GM12878 (cell line): ENCODE measurements around the gene ANKRD33B. TPM values are rescaled to one million over a fixed set of nuclear protein-coding genes. Genes with fewer than 3 reads are reported as not detected.

ENCODE experiments used
- ATF7 ChIP-seq: fragments of 450-650 bp; IDR thresholded peaks from 2 replicates; pipeline ENCODE4 v1.6.1; 2016; ENCODE audit warnings: low read depth, mild to moderate bottlenecking
- BACH1 ChIP-seq: fragments of 450-650 bp; IDR thresholded peaks from 2 replicates; pipeline ENCODE4 v1.6.1; 2017; ENCODE audit warnings: mild to moderate bottlenecking, borderline replicate concordance
- CHD4 ChIP-seq: fragments of 200-600 bp; sonication (generic); IDR thresholded peaks from 2 replicates; pipeline ENCODE4 v1.6.1; 2016; ENCODE audit warnings: mild to moderate bottlenecking
- CREB1 ChIP-seq: IDR thresholded peaks from 2 replicates; pipeline ENCODE4 v1.6.1; 2012; ENCODE audit warnings: low read depth, mild to moderate bottlenecking, inconsistent platforms
- CREM ChIP-seq: IDR thresholded peaks from 2 replicates; pipeline ENCODE4 v1.6.1; 2014; ENCODE audit warnings: antibody characterized with exemption, low read depth
- HDAC2 ChIP-seq: fragments of 200-600 bp; sonication (generic); IDR thresholded peaks from 2 replicates; pipeline ENCODE4 v1.6.1; 2017
- HDAC6 ChIP-seq: fragments of 200-600 bp; sonication (generic); IDR thresholded peaks from one replicate; pipeline ENCODE4 v1.8.0; 2017; ENCODE audit warnings: antibody characterized with exemption; ENCODE audit not compliant: unreplicated experiment
- JUND ChIP-seq: IDR thresholded peaks from 2 replicates; pipeline ENCODE4 v1.6.1; 2012; ENCODE audit warnings: low read depth, mild to moderate bottlenecking, low read length, improper control_type of control experiment, moderate library complexity
- MTA3 ChIP-seq: IDR thresholded peaks from 2 replicates; pipeline ENCODE4 v1.6.1; 2012; ENCODE audit warnings: low read length, inconsistent platforms, borderline replicate concordance
- POLR2A ChIP-seq: IDR thresholded peaks from 2 replicates; pipeline ENCODE4 v1.6.1; 2011; ENCODE audit warnings: low read depth, mild to moderate bottlenecking, low read length
- SMARCA5 ChIP-seq: fragments of 450-650 bp; IDR thresholded peaks from 2 replicates; pipeline ENCODE4 v1.6.1; 2017; ENCODE audit warnings: mild to moderate bottlenecking
- STAT3 ChIP-seq: IDR thresholded peaks from 2 replicates; pipeline ENCODE4 v1.6.1; 2011; ENCODE audit warnings: low read depth, low read length, improper control_type of control experiment
- TAF1 ChIP-seq: IDR thresholded peaks from 2 replicates; pipeline ENCODE4 v1.6.1; 2011; ENCODE audit warnings: mild to moderate bottlenecking, low read depth, low read length, borderline replicate concordance
- TCF12 ChIP-seq: IDR thresholded peaks from 2 replicates; pipeline ENCODE4 v1.6.1; 2011; ENCODE audit warnings: low read depth, mild to moderate bottlenecking, low read length
- TCF3 ChIP-seq: IDR thresholded peaks from 2 replicates; pipeline ENCODE4 v1.6.1; 2012; ENCODE audit warnings: low read depth, mild to moderate bottlenecking, low read length, borderline replicate concordance; ENCODE audit not compliant: insufficient read depth
- ZNF207 ChIP-seq: fragments of 450-650 bp; IDR thresholded peaks from 2 replicates; pipeline ENCODE4 v1.6.1; 2014; ENCODE audit warnings: antibody characterized with exemption, mild to moderate bottlenecking, borderline replicate concordance
- polyA plus RNA-seq, 11 experiments: library from polyadenylated mRNA; depleted of rRNA in 4 of 11; unstranded in 6 of 11; stranded (reverse) in 5 of 11; fragments of >200 nt; fragmentation: Nextera tagmentation in 4 of 11; fragmentation: Illumina TruSeq in 1 of 11; extraction: Ambion mirVana in 4 of 11; extraction: Trizol in 1 of 11; gene quantifications; 1 replicate in 1 of 11; 2 replicates in 10 of 11; pipeline versions ENCODE4 v1.2.1 to v1.2.3, GENCODE V29; 2011 to 2016; ENCODE audit warnings: inconsistent platforms in 2 of 11, missing spikeins in 2 of 11, low read depth in 1 of 11
- total RNA-seq, 4 experiments: library from RNA; depleted of rRNA in 3 of 4; stranded (reverse); fragments of >200 nt in 3 of 4; fragmentation: Illumina TruSeq in 1 of 4; extraction: Trizol in 1 of 4; gene quantifications; 2 replicates each; pipeline versions ENCODE4 v1.2.1 to v1.2.3, GENCODE V29; 2013 to 2021
- TF ChIP-seq, protein P1 (sequence below): IDR thresholded peaks from 2 replicates; pipeline ENCODE4 v1.6.1; 2012; ENCODE audit warnings: improper control_type of control experiment, low read depth, low read length; ENCODE audit not compliant: insufficient replicate concordance
- TF ChIP-seq, protein P2 (sequence below): fragments of 450-650 bp; IDR thresholded peaks from 2 replicates; pipeline ENCODE4 v1.6.1; 2017; ENCODE audit warnings: low read depth, mild to moderate bottlenecking, moderate library complexity
- TF ChIP-seq, protein P3 (sequence below): fragments of 450-650 bp; IDR thresholded peaks from 2 replicates; pipeline ENCODE4 v1.6.1; 2017; ENCODE audit warnings: mild to moderate bottlenecking, low read depth, inconsistent platforms; ENCODE audit not compliant: poor library complexity, severe bottlenecking

The ANKRD33B gene
- total and polyA plus RNA-seq, 10 of the 15 experiments (the other 5 are each of a cell fraction or from before 2014, with no cell fraction given), result 4.9 to 61.6 (median 15.6) TPM

DNA sequence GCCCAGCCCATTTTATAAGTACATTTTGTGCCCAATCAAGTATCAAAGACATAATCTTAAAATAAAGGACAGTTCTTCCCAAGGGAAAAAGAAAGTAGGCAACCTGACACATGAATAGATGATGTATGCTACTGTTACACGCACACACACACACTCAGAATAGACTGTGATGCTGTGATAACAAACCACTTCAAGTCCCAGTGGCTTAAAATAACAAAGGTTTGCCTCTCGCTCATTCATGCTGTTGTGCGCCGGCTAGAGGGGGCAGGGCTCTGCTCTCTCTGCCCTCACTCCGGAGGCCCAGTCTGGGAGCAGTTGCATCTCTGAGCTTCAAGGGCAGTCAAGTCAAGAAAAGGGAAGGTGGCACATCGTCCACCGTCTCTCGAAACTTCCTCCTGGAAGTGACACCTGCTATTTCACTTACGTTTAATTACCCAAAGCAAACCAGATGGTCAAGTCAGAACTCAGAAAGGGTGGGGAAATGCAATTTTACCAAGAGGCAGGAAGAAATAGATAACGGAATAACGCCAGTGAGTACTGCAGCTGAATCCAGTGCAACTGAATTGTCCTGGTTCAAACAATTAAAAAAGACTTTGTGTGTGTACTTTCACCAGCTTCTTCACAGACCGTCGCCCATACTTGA is 43.3 kb downstream of the ANKRD33B start (continued):
- TF ChIP-seq, protein P1, sequence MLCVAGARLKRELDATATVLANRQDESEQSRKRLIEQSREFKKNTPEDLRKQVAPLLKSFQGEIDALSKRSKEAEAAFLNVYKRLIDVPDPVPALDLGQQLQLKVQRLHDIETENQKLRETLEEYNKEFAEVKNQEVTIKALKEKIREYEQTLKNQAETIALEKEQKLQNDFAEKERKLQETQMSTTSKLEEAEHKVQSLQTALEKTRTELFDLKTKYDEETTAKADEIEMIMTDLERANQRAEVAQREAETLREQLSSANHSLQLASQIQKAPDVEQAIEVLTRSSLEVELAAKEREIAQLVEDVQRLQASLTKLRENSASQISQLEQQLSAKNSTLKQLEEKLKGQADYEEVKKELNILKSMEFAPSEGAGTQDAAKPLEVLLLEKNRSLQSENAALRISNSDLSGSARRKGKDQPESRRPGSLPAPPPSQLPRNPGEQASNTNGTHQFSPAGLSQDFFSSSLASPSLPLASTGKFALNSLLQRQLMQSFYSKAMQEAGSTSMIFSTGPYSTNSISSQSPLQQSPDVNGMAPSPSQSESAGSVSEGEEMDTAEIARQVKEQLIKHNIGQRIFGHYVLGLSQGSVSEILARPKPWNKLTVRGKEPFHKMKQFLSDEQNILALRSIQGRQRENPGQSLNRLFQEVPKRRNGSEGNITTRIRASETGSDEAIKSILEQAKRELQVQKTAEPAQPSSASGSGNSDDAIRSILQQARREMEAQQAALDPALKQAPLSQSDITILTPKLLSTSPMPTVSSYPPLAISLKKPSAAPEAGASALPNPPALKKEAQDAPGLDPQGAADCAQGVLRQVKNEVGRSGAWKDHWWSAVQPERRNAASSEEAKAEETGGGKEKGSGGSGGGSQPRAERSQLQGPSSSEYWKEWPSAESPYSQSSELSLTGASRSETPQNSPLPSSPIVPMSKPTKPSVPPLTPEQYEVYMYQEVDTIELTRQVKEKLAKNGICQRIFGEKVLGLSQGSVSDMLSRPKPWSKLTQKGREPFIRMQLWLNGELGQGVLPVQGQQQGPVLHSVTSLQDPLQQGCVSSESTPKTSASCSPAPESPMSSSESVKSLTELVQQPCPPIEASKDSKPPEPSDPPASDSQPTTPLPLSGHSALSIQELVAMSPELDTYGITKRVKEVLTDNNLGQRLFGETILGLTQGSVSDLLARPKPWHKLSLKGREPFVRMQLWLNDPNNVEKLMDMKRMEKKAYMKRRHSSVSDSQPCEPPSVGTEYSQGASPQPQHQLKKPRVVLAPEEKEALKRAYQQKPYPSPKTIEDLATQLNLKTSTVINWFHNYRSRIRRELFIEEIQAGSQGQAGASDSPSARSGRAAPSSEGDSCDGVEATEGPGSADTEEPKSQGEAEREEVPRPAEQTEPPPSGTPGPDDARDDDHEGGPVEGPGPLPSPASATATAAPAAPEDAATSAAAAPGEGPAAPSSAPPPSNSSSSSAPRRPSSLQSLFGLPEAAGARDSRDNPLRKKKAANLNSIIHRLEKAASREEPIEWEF, result peak; percentile 26
- TF ChIP-seq, protein P2, sequence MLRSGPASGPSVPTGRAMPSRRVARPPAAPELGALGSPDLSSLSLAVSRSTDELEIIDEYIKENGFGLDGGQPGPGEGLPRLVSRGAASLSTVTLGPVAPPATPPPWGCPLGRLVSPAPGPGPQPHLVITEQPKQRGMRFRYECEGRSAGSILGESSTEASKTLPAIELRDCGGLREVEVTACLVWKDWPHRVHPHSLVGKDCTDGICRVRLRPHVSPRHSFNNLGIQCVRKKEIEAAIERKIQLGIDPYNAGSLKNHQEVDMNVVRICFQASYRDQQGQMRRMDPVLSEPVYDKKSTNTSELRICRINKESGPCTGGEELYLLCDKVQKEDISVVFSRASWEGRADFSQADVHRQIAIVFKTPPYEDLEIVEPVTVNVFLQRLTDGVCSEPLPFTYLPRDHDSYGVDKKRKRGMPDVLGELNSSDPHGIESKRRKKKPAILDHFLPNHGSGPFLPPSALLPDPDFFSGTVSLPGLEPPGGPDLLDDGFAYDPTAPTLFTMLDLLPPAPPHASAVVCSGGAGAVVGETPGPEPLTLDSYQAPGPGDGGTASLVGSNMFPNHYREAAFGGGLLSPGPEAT, result peak; percentile 76
- TF ChIP-seq POLR2A (no peak), MTA3 (peak; percentile 65), HDAC6 (no peak), JUND (no peak), STAT3 (peak; percentile 60; the same call in 1 of the 2 replicates), ATF7 (peak; percentile 91), CREM (peak; percentile 81), TAF1 (0 out of 2 replicates have a peak, but pooled peaks have one; percentile 15), TCF12 (peak; percentile 68), ZNF207 (no peak), HDAC2 (no peak), CREB1 (peak; percentile 72), CHD4 (no peak), TCF3 (peak; percentile 89), SMARCA5 (peak; percentile 19; the same call in 1 of the 2 replicates), BACH1 (peak; percentile 56; the same call in 1 of the 2 replicates)
- TF ChIP-seq, protein P3, sequence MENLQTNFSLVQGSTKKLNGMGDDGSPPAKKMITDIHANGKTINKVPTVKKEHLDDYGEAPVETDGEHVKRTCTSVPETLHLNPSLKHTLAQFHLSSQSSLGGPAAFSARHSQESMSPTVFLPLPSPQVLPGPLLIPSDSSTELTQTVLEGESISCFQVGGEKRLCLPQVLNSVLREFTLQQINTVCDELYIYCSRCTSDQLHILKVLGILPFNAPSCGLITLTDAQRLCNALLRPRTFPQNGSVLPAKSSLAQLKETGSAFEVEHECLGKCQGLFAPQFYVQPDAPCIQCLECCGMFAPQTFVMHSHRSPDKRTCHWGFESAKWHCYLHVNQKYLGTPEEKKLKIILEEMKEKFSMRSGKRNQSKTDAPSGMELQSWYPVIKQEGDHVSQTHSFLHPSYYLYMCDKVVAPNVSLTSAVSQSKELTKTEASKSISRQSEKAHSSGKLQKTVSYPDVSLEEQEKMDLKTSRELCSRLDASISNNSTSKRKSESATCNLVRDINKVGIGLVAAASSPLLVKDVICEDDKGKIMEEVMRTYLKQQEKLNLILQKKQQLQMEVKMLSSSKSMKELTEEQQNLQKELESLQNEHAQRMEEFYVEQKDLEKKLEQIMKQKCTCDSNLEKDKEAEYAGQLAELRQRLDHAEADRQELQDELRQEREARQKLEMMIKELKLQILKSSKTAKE, result peak; percentile 95
